Psoas muscle (tissue), 8 donors: ENCODE data around the gene NKX1-1. TPM values are rescaled to one million over a fixed set of nuclear protein-coding genes. Genes with fewer than 3 reads are reported as not detected.
A peak's percentile ranks its signal among the peaks of the same experiment; 100 is the strongest.

Experiments used
- ATAC-seq, 4 donors: fragments of 200-7000 bp; cut with Tn5 transposase; one replicate each; pipeline ENCODE4 v1.9.1; 2020; ENCODE audit warnings: moderate library complexity in 3 of 4, mild to moderate bottlenecking in 2 of 4
- DNase-seq, 2 donors: peaks; one replicate each; pipeline ENCODE4 v3.0.0-alpha.2; 2020
- H3K27ac ChIP-seq: fragments of 200-600 bp; one replicate; pipeline ENCODE4 v1.8.0; 2022
- H3K27me3 ChIP-seq, 3 donors: fragments of 200-600 bp in 1 of 3; one replicate each; pipeline versions ENCODE4 v1.6.1 to v1.8.0; 2013 to 2022; ENCODE audit warnings: low read length in 2 of 3, mild to moderate bottlenecking in 2 of 3, moderate library complexity in 1 of 3; ENCODE audit not compliant: insufficient read depth in 3 of 3
- H3K36me3 ChIP-seq, 2 donors: fragments of 200-600 bp in 1 of 2; one replicate each; pipeline versions ENCODE4 v1.6.1 to v1.8.0; 2013 to 2022; ENCODE audit warnings: low read depth in 1 of 2, mild to moderate bottlenecking in 1 of 2, moderate library complexity in 1 of 2; ENCODE audit not compliant: insufficient read depth in 1 of 2
- H3K4me1 ChIP-seq: fragments of 200-600 bp; one replicate; pipeline ENCODE4 v1.8.0; 2022
- H3K4me3 ChIP-seq: fragments of 200-600 bp; one replicate; pipeline ENCODE4 v1.8.0; 2022; ENCODE audit warnings: mild to moderate bottlenecking
- H3K9me3 ChIP-seq: fragments of 200-600 bp; one replicate; pipeline ENCODE4 v1.8.0; 2022
- CTCF ChIP-seq: fragments of 200-600 bp; IDR thresholded peaks from one replicate; pipeline ENCODE4 v1.8.0; 2022; ENCODE audit warnings: antibody characterized with exemption
- WGBS, 3 donors: extraction: QIAGEN DNeasy Blood & Tissue Kit; methylation state at CpG; one replicate each; pipeline versions ENCODE4 v1.1.6 to v1.1.7; 2013; 5-methylcytosine and 5-hydroxymethylcytosine counted together
- intact Hi-C, 2 donors: fragments of 100-400 bp; cut with DNase I; formaldehyde crosslinking; loops; one replicate each; pipeline versions ENCODE4 v1.11.0 to v1.14.2; 2022
- polyA plus RNA-seq, 3 donors: library from polyadenylated mRNA; stranded (reverse); fragments of 200-250 nt; gene quantifications; one replicate each; pipeline ENCODE4 v1.2.3, GENCODE V29; 2013
- total RNA-seq, 4 donors: library from RNA; stranded (reverse); fragmentation: NEBNext Ultra II Directional in 2 of 4; extraction: Animal tissue kit (Norgen Biotek cat#: 25700) in 2 of 4; gene quantifications; one replicate each; pipeline versions ENCODE4 v1.2.1 to v1.2.4, GENCODE V29; 2021 to 2023
- donor health status: healthy with polysubstance abuse.
- donor health status: DM: no; HTN: no; CAD: no; lungs with moderate emphysema.
- donor health status: Bipolar disorder and iron deficiency.
- donor health status: healthy.
- donor health status: DM: yes; HTN: yes; CAD: no.
- donor health status: DM: no; HTN: no; CAD: no.
- donor health status: DM: no; HTN: no; CAD: no.
- donor health status: DM: yes; HTN: yes; CAD: no.

Gene NKX1-1
- total and polyA plus RNA-seq, 7 donors, result not detected

- WGBS, 3 donors, result 94 to 96% (median 96%) methylated on average over 12 to 13 of the region's 13 CpGs
- Histone ChIP-seq H3K27ac (no peak overlapping the region), H3K9me3 (no peaks in the 10 kb centered on the region), H3K36me3 (peaks cover 3 to 26% of the 10 kb centered on the region in 2 donors), H3K4me1 (no peaks in the 10 kb centered on the region), H3K4me3 (no peak overlapping the region), H3K27me3 (no peaks in the 10 kb centered on the region)
- intact Hi-C loops, result no loop called here
- no peak for ATAC-seq
- DNase-seq, result peak in 1 of 2 donors; percentile 38
- TF ChIP-seq CTCF, result no peak
Observed at GRCh38 chr4:1364748-1365147, 41.5 kb downstream of the NKX1-1 start.

GRCh38 chr4:1364217-1364616 lies 42.0 kb downstream of the NKX1-1 start:
- no peak for DNase-seq
- H3K27me3 ChIP-seq, result no peaks in the 10 kb centered on the region
- no peak for TF ChIP-seq CTCF
- intact Hi-C loops, result no loop called here
- no peaks in the 10 kb centered on the region for H3K4me1 ChIP-seq
- H3K36me3 ChIP-seq, result peaks cover 3 to 26% of the 10 kb centered on the region in 2 donors
- H3K27ac ChIP-seq, result no peak overlapping the region
- no peak for ATAC-seq
- no peak overlapping the region for H3K4me3 ChIP-seq
- H3K9me3 ChIP-seq, result no peaks in the 10 kb centered on the region
- WGBS, 3 donors, result 85 to 91% (median 90%) methylated on average over 13 to 18 of the region's 18 CpGs

DNA sequence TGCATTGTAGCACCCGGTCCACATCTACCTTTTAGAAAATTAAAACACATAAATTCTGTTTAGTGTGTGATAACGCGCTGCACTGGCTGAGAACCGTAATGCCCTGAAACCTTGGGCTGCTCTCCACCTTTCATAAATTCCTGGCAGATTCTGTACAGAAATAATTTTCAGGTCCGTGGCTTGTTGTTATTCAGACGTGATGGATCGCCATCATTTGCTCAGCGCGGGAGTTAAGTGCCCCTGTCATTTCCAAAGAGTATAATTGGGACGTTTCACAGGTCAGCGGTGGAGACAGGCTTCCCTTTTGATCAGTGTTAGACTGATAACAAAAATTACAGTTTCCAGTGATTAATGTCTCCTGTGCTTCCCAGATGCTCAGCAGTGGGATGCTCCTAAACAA lies 42.7 kb downstream of the NKX1-1 start:
- 90 to 93% (median 91%) methylated on average over 11 of the region's 11 CpGs for WGBS, 3 donors
- no peaks in the 10 kb centered on the region for H3K9me3 ChIP-seq

GRCh38 chr4:1362521-1362920 lies 43.7 kb downstream of the NKX1-1 start:
- Histone ChIP-seq H3K36me3 (peaks cover 3 to 33% of the 10 kb centered on the region in 2 donors), H3K27ac (no peak overlapping the region), H3K9me3 (no peaks in the 10 kb centered on the region), H3K4me1 (no peaks in the 10 kb centered on the region), H3K27me3 (no peaks in the 10 kb centered on the region), H3K4me3 (no peak overlapping the region)
- 92 to 94% (median 92%) methylated on average over 17 of the region's 17 CpGs for WGBS, 3 donors
- no peak for TF ChIP-seq CTCF
- ATAC-seq (no peak), DNase-seq (no peak)
- intact Hi-C loops, result no loop called here

More for the DNA sequence above, 42.7 kb downstream of the NKX1-1 start:
- Histone ChIP-seq H3K4me3 (no peak overlapping the region), H3K36me3 (peaks cover 3 to 29% of the 10 kb centered on the region in 2 donors), H3K4me1 (no peaks in the 10 kb centered on the region), H3K27ac (no peak overlapping the region), H3K27me3 (no peaks in the 10 kb centered on the region)
- ATAC-seq (no peak), DNase-seq (peak in 1 of 2 donors; percentile 6)
- no peak for TF ChIP-seq CTCF
- intact Hi-C loops, result no loop called here

DNA sequence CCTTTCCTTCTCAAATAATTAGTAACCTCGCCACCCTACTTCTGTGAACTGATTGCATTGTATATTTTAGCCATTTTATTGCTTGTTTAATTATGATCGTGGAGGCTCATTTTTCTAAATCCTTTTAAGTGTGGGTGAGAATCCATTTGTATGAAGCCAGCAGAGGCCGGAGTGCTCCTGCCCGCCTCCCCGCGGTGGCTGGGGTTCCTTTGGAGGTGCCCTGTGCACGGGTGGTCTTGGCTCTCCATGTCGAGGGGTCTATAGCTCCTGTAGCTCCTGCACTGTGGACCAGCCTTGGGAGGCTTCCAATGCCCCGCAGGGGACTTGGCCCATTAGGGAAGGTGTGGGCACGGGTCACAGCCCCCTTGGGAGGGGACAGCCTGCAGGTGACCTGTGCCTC lies 44.2 kb downstream of the NKX1-1 start:
- peaks cover 3 to 34% of the 10 kb centered on the region in 2 donors for H3K36me3 ChIP-seq
- ATAC-seq, result no peak

More for the DNA sequence above, 44.2 kb downstream of the NKX1-1 start:
- intact Hi-C loops, result no loop called here
- Histone ChIP-seq H3K4me3 (no peak overlapping the region), H3K9me3 (no peaks in the 10 kb centered on the region), H3K27ac (no peak overlapping the region), H3K4me1 (no peaks in the 10 kb centered on the region), H3K27me3 (no peaks in the 10 kb centered on the region)
- no peak for DNase-seq
- TF ChIP-seq CTCF, result no peak
- WGBS, 3 donors, result 91 to 93% (median 93%) methylated on average over 10 of the region's 10 CpGs
